ENCODE measurements around the gene STIP1.

STIP1 gene

GRCh38 chr11:64204464-64204989, 18.6 kb downstream of the STIP1 start:
- in situ Hi-C loops (cut with HindIII; ENCODE audit: low sequenced_read_pairs), result no loop called here
- peak; percentile 96 for DNase-seq (ENCODE audit: low read depth, low spot score)

GRCh38 chr11:64206457-64207255, 20.7 kb downstream of the STIP1 start, which contains the start of gene FERMT3:
Gene FERMT3, plus strand, starts transcription at chr11:64206721. Its CDS starts 644 bp downstream, at chr11:64207365.
- no peak for TF ChIP-seq CTCF (IDR thresholded peaks at IDR 0.05; ENCODE audit: low read depth, low read length)
- in situ Hi-C loops (cut with HindIII; ENCODE audit: low sequenced_read_pairs), result no loop called here
- DNase-seq (ENCODE audit: low read depth, low spot score), result no peak
- no peak within 1 kb of the TSS for H3K4me3 ChIP-seq (ENCODE audit: low read depth, low read length)

More at GRCh38 chr11:64204464-64204989, 18.6 kb downstream of the STIP1 start:
- no peak overlapping the region for H3K4me3 ChIP-seq (ENCODE audit: low read depth, low read length)
- peak; percentile 80 for TF ChIP-seq CTCF (IDR thresholded peaks at IDR 0.05; ENCODE audit: low read depth, low read length)

- peak; percentile 66 for DNase-seq (ENCODE audit: low read depth, low spot score)
- TF ChIP-seq CTCF (IDR thresholded peaks at IDR 0.05; ENCODE audit: low read depth, low read length), result no peak
- no peak overlapping the region for H3K4me3 ChIP-seq (ENCODE audit: low read depth, low read length)
- in situ Hi-C loops (cut with HindIII; ENCODE audit: low sequenced_read_pairs), result no loop called here
Measured at GRCh38 chr11:64207256-64208085, 21.5 kb downstream of the STIP1 start.

- no peak for TF ChIP-seq CTCF (IDR thresholded peaks at IDR 0.05; ENCODE audit: low read depth, low read length)
- no peak overlapping the region for H3K4me3 ChIP-seq (ENCODE audit: low read depth, low read length)
- in situ Hi-C loops (cut with HindIII; ENCODE audit: low sequenced_read_pairs), result no loop called here
- no peak for DNase-seq (ENCODE audit: low read depth, low spot score)
Measured at GRCh38 chr11:64208086-64208795, 22.3 kb downstream of the STIP1 start.

DNA sequence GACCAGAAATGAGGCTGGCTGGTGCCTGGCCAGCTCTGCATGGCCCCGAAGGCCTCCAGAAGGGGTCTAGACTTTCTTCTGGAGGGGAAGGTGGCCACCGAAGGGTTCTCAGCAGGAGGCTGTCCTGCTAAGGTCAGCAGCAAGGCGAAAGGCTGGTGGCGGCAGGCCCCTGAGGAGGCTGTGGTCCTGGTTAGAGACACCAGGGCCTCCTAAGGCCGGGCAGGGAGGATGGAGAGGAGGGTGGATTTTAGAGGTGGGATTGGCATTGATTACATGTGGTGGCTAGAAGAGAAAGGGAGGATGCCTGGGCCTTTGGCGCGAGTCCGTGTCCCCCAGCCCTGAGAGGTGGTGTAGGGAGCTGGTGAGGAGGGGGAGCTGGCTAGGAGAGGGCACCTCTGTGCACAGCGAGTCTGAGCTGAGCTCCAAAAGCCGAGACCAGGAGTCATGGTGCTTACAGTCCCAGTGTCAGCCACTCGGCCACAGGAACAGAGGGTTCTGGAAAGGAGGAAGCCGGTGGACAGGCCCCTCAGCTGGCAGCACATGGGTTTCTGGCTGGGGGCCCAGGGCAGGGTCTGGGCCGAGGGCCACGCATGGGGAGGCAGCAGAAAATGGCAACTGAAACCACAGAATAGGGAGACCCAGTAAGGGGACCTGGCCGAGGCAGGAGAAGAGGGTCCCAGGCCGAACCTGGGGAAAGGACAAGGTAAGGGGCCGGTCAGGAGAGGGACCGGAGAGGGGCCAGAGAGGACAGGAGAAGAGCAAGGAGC, 23.0 kb downstream of the STIP1 start:
- no peak for DNase-seq (ENCODE audit: low read depth, low spot score)
- TF ChIP-seq CTCF (IDR thresholded peaks at IDR 0.05; ENCODE audit: low read depth, low read length), result no peak
- in situ Hi-C loops (cut with HindIII; ENCODE audit: low sequenced_read_pairs), result no loop called here
- H3K4me3 ChIP-seq (ENCODE audit: low read depth, low read length), result no peak overlapping the region

All from astrocyte of the spinal cord (primary cell).